HepG2 (cell line): Measurements from ENCODE around the gene ANO9. TPM values are rescaled to one million over a fixed set of nuclear protein-coding genes. Genes with fewer than 3 reads are reported as not detected.

Source experiments
- BRD4 ChIP-seq: sonication (generic); formaldehyde crosslinking; IDR thresholded peaks from 2 replicates; pipeline ENCODE4 v1.4.0; 2020; ENCODE audit warnings: missing genetic modification reagents
- FOXA3 ChIP-seq: IDR thresholded peaks from 2 replicates; pipeline ENCODE4 v1.6.1; 2016; ENCODE audit warnings: missing genetic modification reagents, missing compliant biosample characterization
- IKZF4 ChIP-seq: sonication (generic); formaldehyde crosslinking; IDR thresholded peaks from 2 replicates; pipeline ENCODE4 v1.5.1; 2020; ENCODE audit warnings: borderline replicate concordance, mild to moderate bottlenecking, low read depth, missing genetic modification reagents; ENCODE audit errors: not compliant biosample characterization
- KLF12 ChIP-seq: sonication (generic); formaldehyde crosslinking; IDR thresholded peaks from 2 replicates; pipeline ENCODE4 v1.4.0; 2020; ENCODE audit warnings: missing genetic modification reagents, borderline replicate concordance
- KMT2B ChIP-seq: IDR thresholded peaks from 2 replicates; pipeline ENCODE4 v1.6.1; 2016; ENCODE audit warnings: missing genetic modification reagents, missing compliant biosample characterization
- MTA1 ChIP-seq: sonication (generic); formaldehyde crosslinking; IDR thresholded peaks from 2 replicates; pipeline ENCODE4 v1.4.0; 2020; ENCODE audit warnings: missing genetic modification reagents, mild to moderate bottlenecking, borderline replicate concordance
- SUZ12 ChIP-seq: fragments of 150-350 bp; IDR thresholded peaks from 2 replicates; pipeline ENCODE4 v1.6.1; 2014; ENCODE audit warnings: low read depth, low read length
- TBX3 ChIP-seq: fragments of 450-650 bp; IDR thresholded peaks from 2 replicates; pipeline ENCODE4 v1.6.1; 2017; ENCODE audit warnings: antibody characterized with exemption, mild to moderate bottlenecking, inconsistent platforms, borderline replicate concordance
- ZBTB7B ChIP-seq: sonication (generic); formaldehyde crosslinking; IDR thresholded peaks from 2 replicates; pipeline ENCODE4 v1.4.0; 2020; ENCODE audit warnings: missing genetic modification reagents
- ZC3H4 ChIP-seq: sonication (generic); formaldehyde crosslinking; IDR thresholded peaks from 2 replicates; pipeline ENCODE4 v1.4.0; 2020; ENCODE audit warnings: missing genetic modification reagents, borderline replicate concordance
- ZFAT ChIP-seq: sonication (generic); formaldehyde crosslinking; conservative IDR thresholded peaks from 2 replicates; pipeline ENCODE4 v1.8.1; 2023; ENCODE audit warnings: missing genetic modification reagents, inconsistent platforms
- ZFP90 ChIP-seq: sonication (generic); formaldehyde crosslinking; IDR thresholded peaks from 2 replicates; pipeline ENCODE4 v1.8.0; 2022; ENCODE audit warnings: missing genetic modification reagents, mild to moderate bottlenecking, inconsistent platforms, borderline replicate concordance
- ZFX ChIP-seq: sonication (generic); formaldehyde crosslinking; IDR thresholded peaks from 2 replicates; pipeline ENCODE4 v1.4.0; 2020; ENCODE audit warnings: mild to moderate bottlenecking, low read depth, missing genetic modification reagents, moderate library complexity
- ZNF557 ChIP-seq: sonication (generic); formaldehyde crosslinking; IDR thresholded peaks from 2 replicates; pipeline ENCODE4 v1.4.0; 2020; ENCODE audit warnings: missing genetic modification reagents
- ZNF761 ChIP-seq: sonication (generic); formaldehyde crosslinking; conservative IDR thresholded peaks from 2 replicates; pipeline ENCODE4 v1.4.0; 2020; ENCODE audit warnings: mild to moderate bottlenecking, missing genetic modification reagents
- ZSCAN31 ChIP-seq: sonication (generic); formaldehyde crosslinking; IDR thresholded peaks from 2 replicates; pipeline ENCODE4 v1.5.0; 2020; ENCODE audit warnings: low read depth, mild to moderate bottlenecking, missing genetic modification reagents
- polyA plus RNA-seq, 8 experiments: library from polyadenylated mRNA; depleted of rRNA in 3 of 8; stranded (reverse) in 7 of 8; unstranded in 1 of 8; fragments of >200 nt; fragmentation: Illumina TruSeq in 4 of 8; extraction: Trizol in 4 of 8; gene quantifications; 2 replicates each; pipeline versions ENCODE4 v1.2.1 to v1.2.3, GENCODE V29; 2011 to 2016; ENCODE audit warnings: low read depth in 4 of 8, missing spikeins in 1 of 8, mixed read lengths in 1 of 8; ENCODE audit not compliant: insufficient read depth in 1 of 8
- total RNA-seq, 5 experiments: library from RNA; depleted of rRNA; stranded (reverse); fragments of >200 nt; fragmentation: Illumina TruSeq; extraction: Trizol; gene quantifications; 2 replicates each; pipeline ENCODE4 v1.2.3, GENCODE V29; 2016; ENCODE audit warnings: low read depth in 1 of 5
- TF ChIP-seq, protein P1 (sequence below): sonication (generic); formaldehyde crosslinking; IDR thresholded peaks from 2 replicates; pipeline ENCODE4 v1.4.0; 2020; ENCODE audit warnings: missing genetic modification reagents; ENCODE audit errors: not compliant biosample characterization
- TF ChIP-seq, protein P2 (sequence below): sonication (generic); formaldehyde crosslinking; IDR thresholded peaks from 2 replicates; pipeline ENCODE4 v1.8.1; 2023; ENCODE audit warnings: missing genetic modification reagents, mild to moderate bottlenecking, borderline replicate concordance
- TF ChIP-seq, protein P3 (sequence below): sonication (generic); formaldehyde crosslinking; IDR thresholded peaks from 2 replicates; pipeline ENCODE4 v1.5.0; 2020; ENCODE audit warnings: mild to moderate bottlenecking, missing genetic modification reagents, borderline replicate concordance
- TF ChIP-seq, protein P4 (sequence below): IDR thresholded peaks from 2 replicates; pipeline ENCODE4 v1.6.1; 2016
- TF ChIP-seq, protein P5 (sequence below): sonication (generic); formaldehyde crosslinking; conservative IDR thresholded peaks from 2 replicates; pipeline ENCODE4 v1.4.0; 2020; ENCODE audit warnings: mild to moderate bottlenecking, missing genetic modification reagents, moderate library complexity

ANO9 gene
- total and polyA plus RNA-seq, 2 of the 13 experiments (the other 11 are each of a cell fraction or from before 2014, with no cell fraction given): 8.9 to 14.3 TPM

DNA sequence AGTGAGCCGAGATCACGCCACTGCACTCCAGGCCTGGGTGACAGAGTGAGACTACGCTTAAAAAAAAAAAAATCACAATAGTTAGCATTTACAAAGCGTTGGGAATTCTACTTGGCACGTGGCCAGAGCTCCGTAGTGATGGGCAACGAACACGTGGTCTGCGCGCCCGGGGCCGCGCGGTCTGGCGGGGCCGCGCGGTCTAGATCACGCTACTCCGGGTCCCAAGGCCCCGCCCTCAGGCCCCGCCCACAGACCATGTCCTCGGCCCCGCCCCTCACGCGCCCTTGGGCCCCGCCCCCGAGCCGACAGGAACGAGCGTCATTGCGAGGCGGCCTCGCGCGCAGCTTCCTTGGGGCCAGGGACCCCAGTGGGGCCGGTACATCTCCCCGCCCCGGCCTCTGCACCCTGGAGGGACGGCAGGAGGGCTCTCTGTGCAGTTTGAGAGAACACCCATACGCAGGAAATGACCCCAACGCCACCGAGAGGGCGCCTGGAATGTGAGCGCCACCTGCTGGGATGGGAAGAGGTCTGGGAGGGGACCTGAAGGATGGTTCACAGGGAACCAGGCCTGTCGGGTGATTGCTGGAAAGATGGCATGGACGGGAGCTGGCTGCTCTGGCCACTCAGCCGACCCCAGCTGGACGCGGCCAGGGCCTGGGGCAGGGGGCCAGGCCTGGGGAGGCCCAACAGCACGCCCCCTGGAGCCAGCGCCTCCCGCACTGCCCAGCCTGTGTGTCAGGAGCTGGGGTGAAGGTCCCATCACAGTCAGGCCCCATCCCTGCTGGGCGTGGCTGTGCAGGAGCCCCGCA, 6.3 kb upstream of the ANO9 start (continued):
- TF ChIP-seq, protein P1, sequence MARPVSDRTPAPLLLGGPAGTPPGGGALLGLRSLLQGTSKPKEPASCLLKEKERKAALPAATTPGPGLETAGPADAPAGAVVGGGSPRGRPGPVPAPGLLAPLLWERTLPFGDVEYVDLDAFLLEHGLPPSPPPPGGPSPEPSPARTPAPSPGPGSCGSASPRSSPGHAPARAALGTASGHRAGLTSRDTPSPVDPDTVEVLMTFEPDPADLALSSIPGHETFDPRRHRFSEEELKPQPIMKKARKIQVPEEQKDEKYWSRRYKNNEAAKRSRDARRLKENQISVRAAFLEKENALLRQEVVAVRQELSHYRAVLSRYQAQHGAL: no peak
- TF ChIP-seq ZFAT: no peak
- TF ChIP-seq ZNF761: 0 out of 2 replicates have a peak, but pooled peaks have one; percentile 37
- TF ChIP-seq IKZF4 (CRISPR knock-in tag): peak; percentile 36
- TF ChIP-seq ZSCAN31: no peak; the same call in 1 of the 2 replicates
- TF ChIP-seq ZNF557 (CRISPR knock-in tag): no peak
- TF ChIP-seq, protein P2, sequence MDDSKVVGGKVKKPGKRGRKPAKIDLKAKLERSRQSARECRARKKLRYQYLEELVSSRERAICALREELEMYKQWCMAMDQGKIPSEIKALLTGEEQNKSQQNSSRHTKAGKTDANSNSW: no peak
- TF ChIP-seq BRD4: peak; percentile 52; the same call in 1 of the 2 replicates
- no peak for TF ChIP-seq ZC3H4 (CRISPR knock-in tag)
- no peak for TF ChIP-seq TBX3
- peak; percentile 92 for TF ChIP-seq ZFX (CRISPR knock-in tag)
- peak; percentile 38 for TF ChIP-seq FOXA3 (CRISPR knock-in tag)
- peak; percentile 73; the same call in 1 of the 2 replicates for TF ChIP-seq ZFP90
- TF ChIP-seq SUZ12: no peak
- 0 out of 2 replicates have a peak, but pooled peaks have one; percentile 67 for TF ChIP-seq KLF12 (CRISPR knock-in tag)
- peak; percentile 84; the same call in 1 of the 2 replicates for TF ChIP-seq MTA1 (CRISPR knock-in tag)
- peak; percentile 88 for TF ChIP-seq ZBTB7B
- TF ChIP-seq, protein P3, sequence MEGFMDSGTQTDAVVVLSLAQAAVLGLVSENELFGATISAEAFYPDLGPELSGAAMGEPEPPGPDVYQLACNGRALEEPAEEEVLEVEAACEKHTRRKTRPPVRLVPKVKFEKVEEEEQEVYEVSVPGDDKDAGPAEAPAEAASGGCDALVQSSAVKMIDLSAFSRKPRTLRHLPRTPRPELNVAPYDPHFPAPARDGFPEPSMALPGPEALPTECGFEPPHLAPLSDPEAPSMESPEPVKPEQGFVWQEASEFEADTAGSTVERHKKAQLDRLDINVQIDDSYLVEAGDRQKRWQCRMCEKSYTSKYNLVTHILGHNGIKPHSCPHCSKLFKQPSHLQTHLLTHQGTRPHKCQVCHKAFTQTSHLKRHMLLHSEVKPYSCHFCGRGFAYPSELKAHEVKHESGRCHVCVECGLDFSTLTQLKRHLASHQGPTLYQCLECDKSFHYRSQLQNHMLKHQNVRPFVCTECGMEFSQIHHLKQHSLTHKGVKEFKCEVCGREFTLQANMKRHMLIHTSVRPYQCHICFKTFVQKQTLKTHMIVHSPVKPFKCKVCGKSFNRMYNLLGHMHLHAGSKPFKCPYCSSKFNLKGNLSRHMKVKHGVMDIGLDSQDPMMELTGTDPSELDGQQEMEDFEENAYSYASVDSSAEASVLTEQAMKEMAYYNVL (CRISPR knock-in tag): peak; percentile 73; the same call in 1 of the 2 replicates
- peak; percentile 56; the same call in 1 of the 2 replicates for TF ChIP-seq KMT2B (CRISPR knock-in tag)
- TF ChIP-seq, protein P4, sequence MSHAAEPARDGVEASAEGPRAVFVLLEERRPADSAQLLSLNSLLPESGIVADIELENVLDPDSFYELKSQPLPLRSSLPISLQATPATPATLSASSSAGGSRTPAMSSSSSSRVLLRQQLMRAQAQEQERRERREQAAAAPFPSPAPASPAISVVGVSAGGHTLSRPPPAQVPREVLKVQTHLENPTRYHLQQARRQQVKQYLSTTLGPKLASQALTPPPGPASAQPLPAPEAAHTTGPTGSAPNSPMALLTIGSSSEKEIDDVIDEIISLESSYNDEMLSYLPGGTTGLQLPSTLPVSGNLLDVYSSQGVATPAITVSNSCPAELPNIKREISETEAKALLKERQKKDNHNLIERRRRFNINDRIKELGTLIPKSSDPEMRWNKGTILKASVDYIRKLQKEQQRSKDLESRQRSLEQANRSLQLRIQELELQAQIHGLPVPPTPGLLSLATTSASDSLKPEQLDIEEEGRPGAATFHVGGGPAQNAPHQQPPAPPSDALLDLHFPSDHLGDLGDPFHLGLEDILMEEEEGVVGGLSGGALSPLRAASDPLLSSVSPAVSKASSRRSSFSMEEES (CRISPR knock-in tag): peak; percentile 70
- TF ChIP-seq, protein P5, sequence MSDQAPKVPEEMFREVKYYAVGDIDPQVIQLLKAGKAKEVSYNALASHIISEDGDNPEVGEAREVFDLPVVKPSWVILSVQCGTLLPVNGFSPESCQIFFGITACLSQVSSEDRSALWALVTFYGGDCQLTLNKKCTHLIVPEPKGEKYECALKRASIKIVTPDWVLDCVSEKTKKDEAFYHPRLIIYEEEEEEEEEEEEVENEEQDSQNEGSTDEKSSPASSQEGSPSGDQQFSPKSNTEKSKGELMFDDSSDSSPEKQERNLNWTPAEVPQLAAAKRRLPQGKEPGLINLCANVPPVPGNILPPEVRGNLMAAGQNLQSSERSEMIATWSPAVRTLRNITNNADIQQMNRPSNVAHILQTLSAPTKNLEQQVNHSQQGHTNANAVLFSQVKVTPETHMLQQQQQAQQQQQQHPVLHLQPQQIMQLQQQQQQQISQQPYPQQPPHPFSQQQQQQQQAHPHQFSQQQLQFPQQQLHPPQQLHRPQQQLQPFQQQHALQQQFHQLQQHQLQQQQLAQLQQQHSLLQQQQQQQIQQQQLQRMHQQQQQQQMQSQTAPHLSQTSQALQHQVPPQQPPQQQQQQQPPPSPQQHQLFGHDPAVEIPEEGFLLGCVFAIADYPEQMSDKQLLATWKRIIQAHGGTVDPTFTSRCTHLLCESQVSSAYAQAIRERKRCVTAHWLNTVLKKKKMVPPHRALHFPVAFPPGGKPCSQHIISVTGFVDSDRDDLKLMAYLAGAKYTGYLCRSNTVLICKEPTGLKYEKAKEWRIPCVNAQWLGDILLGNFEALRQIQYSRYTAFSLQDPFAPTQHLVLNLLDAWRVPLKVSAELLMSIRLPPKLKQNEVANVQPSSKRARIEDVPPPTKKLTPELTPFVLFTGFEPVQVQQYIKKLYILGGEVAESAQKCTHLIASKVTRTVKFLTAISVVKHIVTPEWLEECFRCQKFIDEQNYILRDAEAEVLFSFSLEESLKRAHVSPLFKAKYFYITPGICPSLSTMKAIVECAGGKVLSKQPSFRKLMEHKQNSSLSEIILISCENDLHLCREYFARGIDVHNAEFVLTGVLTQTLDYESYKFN (CRISPR knock-in tag): peak; percentile 67
